ENCODE data around the gene PACRG. TPM values are rescaled to one million over a fixed set of nuclear protein-coding genes. Genes with fewer than 3 reads are reported as not detected.

Gene PACRG
- total RNA-seq, 4 donors from 2014 or later = 0.29 to 1.6 (median 0.61) TPM

DNA sequence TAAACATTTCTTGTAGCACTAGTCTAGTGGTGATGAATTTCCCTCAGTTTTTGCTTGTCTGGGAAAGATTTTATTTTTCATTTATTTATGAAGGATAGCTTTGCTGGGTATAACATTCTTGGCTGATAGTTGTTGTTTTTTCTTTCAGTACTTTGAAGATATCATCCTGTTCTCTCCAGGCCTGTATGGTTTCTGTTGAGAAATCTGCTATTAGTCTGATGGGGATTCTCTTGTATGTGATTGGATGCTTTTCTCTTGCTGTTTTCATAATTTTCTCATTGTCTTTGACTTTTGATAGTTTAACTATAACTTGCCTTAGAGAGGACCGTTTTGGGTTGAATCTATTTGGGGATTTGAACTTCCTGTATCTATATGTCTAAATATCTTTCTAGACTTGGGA, 207.1 kb downstream of the PACRG start:
- no peaks in the 10 kb centered on the region for H3K27me3 ChIP-seq
- intact Hi-C loops (cut with DNase I; ENCODE audit: low total_unique reads) (no loop called here), in situ Hi-C loops (cut with MboI; ENCODE audit: low sequenced_read_pairs in 4 of 4) (no loop called here)
- H3K9me3 ChIP-seq = peaks cover 0 to 14% (median 0%) of the 10 kb centered on the region in 3 donors
- ATAC-seq (no peak), DNase-seq (no peak)
- H3K4me1 ChIP-seq = no peaks in the 10 kb centered on the region
- TF ChIP-seq, protein P1, sequence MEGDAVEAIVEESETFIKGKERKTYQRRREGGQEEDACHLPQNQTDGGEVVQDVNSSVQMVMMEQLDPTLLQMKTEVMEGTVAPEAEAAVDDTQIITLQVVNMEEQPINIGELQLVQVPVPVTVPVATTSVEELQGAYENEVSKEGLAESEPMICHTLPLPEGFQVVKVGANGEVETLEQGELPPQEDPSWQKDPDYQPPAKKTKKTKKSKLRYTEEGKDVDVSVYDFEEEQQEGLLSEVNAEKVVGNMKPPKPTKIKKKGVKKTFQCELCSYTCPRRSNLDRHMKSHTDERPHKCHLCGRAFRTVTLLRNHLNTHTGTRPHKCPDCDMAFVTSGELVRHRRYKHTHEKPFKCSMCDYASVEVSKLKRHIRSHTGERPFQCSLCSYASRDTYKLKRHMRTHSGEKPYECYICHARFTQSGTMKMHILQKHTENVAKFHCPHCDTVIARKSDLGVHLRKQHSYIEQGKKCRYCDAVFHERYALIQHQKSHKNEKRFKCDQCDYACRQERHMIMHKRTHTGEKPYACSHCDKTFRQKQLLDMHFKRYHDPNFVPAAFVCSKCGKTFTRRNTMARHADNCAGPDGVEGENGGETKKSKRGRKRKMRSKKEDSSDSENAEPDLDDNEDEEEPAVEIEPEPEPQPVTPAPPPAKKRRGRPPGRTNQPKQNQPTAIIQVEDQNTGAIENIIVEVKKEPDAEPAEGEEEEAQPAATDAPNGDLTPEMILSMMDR (IDR thresholded peaks at IDR 0.05 in 4 of 5, conservative IDR thresholded peaks at IDR 0.05 in 1 of 5) = no peak
- no peak for TF ChIP-seq POLR2A (IDR thresholded peaks at IDR 0.05)
- H3K4me3 ChIP-seq = no peak overlapping the region
- H3K36me3 ChIP-seq = no peaks in the 10 kb centered on the region
- H3K27ac ChIP-seq = no peak overlapping the region

DNA sequence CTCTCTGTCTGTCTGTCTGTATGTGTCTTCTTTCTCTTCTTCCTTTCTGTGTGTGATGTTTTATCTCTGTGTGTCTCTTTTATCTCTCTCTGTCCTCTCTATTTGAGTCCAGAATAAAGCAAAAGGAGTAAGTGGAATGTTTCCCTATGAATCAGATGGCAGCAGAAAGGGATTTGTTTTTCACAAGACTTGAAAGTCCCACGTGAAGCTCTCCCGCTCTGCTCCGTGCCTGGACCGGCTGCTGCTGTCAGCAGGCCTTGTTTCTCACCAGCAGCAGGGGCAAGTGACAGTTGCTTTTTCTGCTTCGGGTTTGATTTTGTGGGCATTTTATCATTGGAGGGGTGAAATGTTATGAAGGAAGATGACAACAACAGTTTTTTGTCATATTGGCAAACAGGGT, 212.7 kb downstream of the PACRG start:
- no peak overlapping the region for H3K4me3 ChIP-seq
- in situ Hi-C loops (cut with MboI; ENCODE audit: low sequenced_read_pairs in 4 of 4) (no loop called here), intact Hi-C loops (cut with DNase I; ENCODE audit: low total_unique reads) (no loop called here)
- ATAC-seq (peak in 1 of 2 donors; percentile 39), DNase-seq (no peak)
- no peaks in the 10 kb centered on the region for H3K27me3 ChIP-seq
- peaks cover 0 to 3% of the 10 kb centered on the region in 2 donors for H3K4me1 ChIP-seq
- H3K36me3 ChIP-seq = no peaks in the 10 kb centered on the region
- no peak overlapping the region for H3K27ac ChIP-seq
- TF ChIP-seq POLR2A (IDR thresholded peaks at IDR 0.05) = no peak
- TF ChIP-seq, protein P1 (IDR thresholded peaks at IDR 0.05 in 4 of 5, conservative IDR thresholded peaks at IDR 0.05 in 1 of 5) = no peak
- H3K9me3 ChIP-seq = peaks cover 0 to 4% (median 0%) of the 10 kb centered on the region in 3 donors

DNA sequence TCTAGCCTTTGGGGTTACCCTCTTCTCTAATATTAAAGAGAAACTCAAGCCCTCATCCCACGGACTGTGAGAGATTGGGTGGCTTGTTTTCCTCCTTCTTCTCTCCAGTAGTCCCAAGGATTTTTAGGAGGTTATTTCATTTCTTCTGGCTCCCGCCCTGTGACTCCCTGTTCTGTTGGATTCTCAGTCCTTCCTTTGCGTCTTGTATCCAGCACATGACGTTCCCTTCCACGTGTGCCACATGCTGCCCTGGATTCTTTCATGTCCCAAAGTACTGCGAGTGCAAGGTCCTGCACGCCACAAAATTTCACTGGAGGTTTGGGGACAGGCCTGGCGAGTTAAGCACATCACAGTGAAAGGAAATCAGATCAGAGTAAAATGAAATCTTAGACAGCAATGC, 213.4 kb downstream of the PACRG start:
- in situ Hi-C loops (cut with MboI; ENCODE audit: low sequenced_read_pairs in 4 of 4) (no loop called here), intact Hi-C loops (cut with DNase I; ENCODE audit: low total_unique reads) (no loop called here)
- Histone ChIP-seq H3K36me3 (no peaks in the 10 kb centered on the region), H3K9me3 (no peaks in the 10 kb centered on the region), H3K4me3 (peak overlapping the region in 1 of 4 donors; percentile 8), H3K27me3 (no peaks in the 10 kb centered on the region), H3K4me1 (peaks cover 0 to 3% of the 10 kb centered on the region in 2 donors), H3K27ac (no peak overlapping the region)
- ATAC-seq (peak in 1 of 2 donors; percentile 63), DNase-seq (no peak)
- TF ChIP-seq, protein P1 (IDR thresholded peaks at IDR 0.05 in 4 of 5, conservative IDR thresholded peaks at IDR 0.05 in 1 of 5) = no peak
- no peak for TF ChIP-seq POLR2A (IDR thresholded peaks at IDR 0.05)

DNA sequence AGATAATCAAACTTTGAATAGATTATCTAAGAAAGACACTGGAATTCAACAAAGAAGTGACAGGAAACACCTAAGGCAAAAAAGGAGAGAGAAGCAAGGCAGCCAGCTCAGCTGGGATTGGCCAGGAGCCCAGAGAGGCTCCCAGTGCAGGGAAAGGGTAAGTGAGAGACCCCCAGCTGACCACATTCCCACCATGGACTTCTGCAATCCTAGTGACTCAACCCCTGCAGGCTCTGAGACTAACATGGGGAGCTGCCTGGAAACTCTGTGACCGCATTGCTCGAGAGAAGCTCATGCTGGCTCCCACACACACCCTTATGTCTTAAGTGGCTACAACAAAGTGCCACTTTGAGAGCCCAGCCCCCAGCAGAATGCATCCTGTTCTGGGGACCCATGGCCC, 215.1 kb downstream of the PACRG start:
- TF ChIP-seq POLR2A (IDR thresholded peaks at IDR 0.05) = no peak
- TF ChIP-seq, protein P1 (IDR thresholded peaks at IDR 0.05 in 4 of 5, conservative IDR thresholded peaks at IDR 0.05 in 1 of 5) = no peak
- Histone ChIP-seq H3K27me3 (no peaks in the 10 kb centered on the region), H3K9me3 (no peaks in the 10 kb centered on the region), H3K4me3 (no peak overlapping the region), H3K27ac (no peak overlapping the region), H3K4me1 (peaks cover 0 to 3% of the 10 kb centered on the region in 2 donors), H3K36me3 (no peaks in the 10 kb centered on the region)
- intact Hi-C loops (cut with DNase I; ENCODE audit: low total_unique reads) = no loop called here
- in situ Hi-C loops (cut with MboI; ENCODE audit: low sequenced_read_pairs in 4 of 4) = no loop called here
- DNase-seq (no peak), ATAC-seq (no peak)

DNA sequence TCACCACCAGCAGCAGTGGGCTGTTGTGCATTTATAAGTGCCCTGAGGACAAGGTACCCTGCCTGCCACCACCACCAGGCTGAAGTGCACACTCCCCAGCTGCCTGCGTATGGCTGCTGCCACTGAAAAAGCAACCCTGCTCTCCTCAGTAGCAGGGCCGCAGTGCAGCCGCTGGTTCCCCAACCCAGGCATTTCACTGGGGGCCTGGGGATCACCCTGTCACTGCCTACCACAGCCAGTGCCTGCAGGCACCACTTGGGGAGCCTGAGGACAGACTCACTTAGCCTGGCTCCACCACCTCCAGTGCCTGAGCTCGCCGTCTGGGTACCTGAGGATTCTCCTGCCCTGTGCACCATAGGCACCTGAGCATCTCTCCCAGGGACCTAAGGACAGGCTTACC, 215.6 kb downstream of the PACRG start:
- in situ Hi-C loops (cut with MboI; ENCODE audit: low sequenced_read_pairs in 4 of 4) (no loop called here), intact Hi-C loops (cut with DNase I; ENCODE audit: low total_unique reads) (no loop called here)
- no peak overlapping the region for H3K4me3 ChIP-seq
- H3K4me1 ChIP-seq = peaks cover 0 to 3% of the 10 kb centered on the region in 2 donors
- TF ChIP-seq POLR2A (IDR thresholded peaks at IDR 0.05) = no peak
- TF ChIP-seq, protein P1 (IDR thresholded peaks at IDR 0.05 in 4 of 5, conservative IDR thresholded peaks at IDR 0.05 in 1 of 5) = no peak
- no peaks in the 10 kb centered on the region for H3K9me3 ChIP-seq
- DNase-seq (no peak), ATAC-seq (no peak)
- H3K36me3 ChIP-seq = no peaks in the 10 kb centered on the region
- H3K27ac ChIP-seq = no peak overlapping the region
- no peaks in the 10 kb centered on the region for H3K27me3 ChIP-seq

All from gastrocnemius medialis (tissue), 4 donors.